K562 (cell line): ENCODE measurements around the gene PNPLA2. TPM values are rescaled to one million over a fixed set of nuclear protein-coding genes. Genes with fewer than 3 reads are reported as not detected.

Source experiments
- BMI1 ChIP-seq: fragments of 150-350 bp; IDR thresholded peaks from 2 replicates; pipeline ENCODE4 v1.6.1; 2014; ENCODE audit warnings: low read length
- CHD4 ChIP-seq: fragments of 200-600 bp; sonication (generic); IDR thresholded peaks from 3 replicates; pipeline ENCODE4 v1.6.1; 2012; ENCODE audit warnings: low read depth, mild to moderate bottlenecking, mixed read lengths, low read length, inconsistent platforms; ENCODE audit not compliant: insufficient read depth, insufficient replicate concordance, poor library complexity, severe bottlenecking
- IRF1 ChIP-seq: sonication (generic); formaldehyde crosslinking; IDR thresholded peaks from 2 replicates; pipeline ENCODE4 v1.8.0; 2022; ENCODE audit warnings: missing genetic modification reagents, mild to moderate bottlenecking, borderline replicate concordance
- MECOM ChIP-seq: fragments of 250-450 bp; sonication (Bioruptor Pico); IDR thresholded peaks from 2 replicates; pipeline ENCODE4 v1.8.0; 2022; ENCODE audit warnings: inconsistent platforms
- PCBP1 ChIP-seq: fragments of 200-400 bp; formaldehyde crosslinking; IDR thresholded peaks from 2 replicates; pipeline ENCODE4 v1.6.1; 2018; ENCODE audit warnings: mild to moderate bottlenecking, low read depth, low read length; ENCODE audit not compliant: poor library complexity, severe bottlenecking
- POLR2G ChIP-seq: fragments of 200-400 bp; formaldehyde crosslinking; IDR thresholded peaks from 2 replicates; pipeline ENCODE4 v1.6.1; 2017; ENCODE audit warnings: low read depth, mild to moderate bottlenecking, antibody characterized with exemption, low read length, moderate library complexity
- RB1 ChIP-seq: fragments of 450-650 bp; IDR thresholded peaks from 2 replicates; pipeline ENCODE4 v1.6.1; 2017; ENCODE audit warnings: low read depth, mild to moderate bottlenecking
- RBFOX2 ChIP-seq: fragments of 200-400 bp; formaldehyde crosslinking; IDR thresholded peaks from 2 replicates; pipeline ENCODE4 v1.6.1; 2017; ENCODE audit warnings: low read depth, mild to moderate bottlenecking, low read length, moderate library complexity
- RREB1 ChIP-seq: fragments of 250-450 bp; sonication (Bioruptor Pico); IDR thresholded peaks from 2 replicates; pipeline ENCODE4 v1.4.0; 2020
- SOX6 ChIP-seq: fragments of 450-650 bp; IDR thresholded peaks from 2 replicates; pipeline ENCODE4 v1.6.1; 2014; ENCODE audit warnings: mild to moderate bottlenecking
- ZBTB5 ChIP-seq: fragments of 450-650 bp; IDR thresholded peaks from 2 replicates; pipeline ENCODE4 v1.6.1; 2017; ENCODE audit warnings: antibody characterized with exemption
- polyA plus RNA-seq, 8 experiments: library from polyadenylated mRNA; depleted of rRNA in 4 of 8; stranded (reverse) in 5 of 8; unstranded in 3 of 8; fragments of >200 nt; fragmentation: Nextera tagmentation in 2 of 8; fragmentation: Illumina TruSeq in 1 of 8; extraction: Ambion mirVana in 2 of 8; extraction: Trizol in 1 of 8; gene quantifications; 2 replicates each; pipeline versions ENCODE4 v1.2.1 to v1.2.3, GENCODE V29; 2011 to 2014; ENCODE audit warnings: inconsistent platforms in 1 of 8, missing spikeins in 1 of 8
- total RNA-seq, 7 experiments: library from RNA; depleted of rRNA in 6 of 7; stranded (reverse); fragments of >200 nt in 6 of 7; fragmentation: Illumina TruSeq in 2 of 7; extraction: Trizol in 2 of 7; gene quantifications; 2 replicates each; pipeline versions ENCODE4 v1.2.1 to v1.2.3, GENCODE V29; 2011 to 2021; ENCODE audit warnings: low replicate concordance in 1 of 7
- TF ChIP-seq, protein P1 (sequence below): fragments of 450-650 bp; formaldehyde crosslinking; IDR thresholded peaks from 2 replicates; pipeline ENCODE4 v1.4.0; 2022; ENCODE audit warnings: missing genetic modification characterization
- TF ChIP-seq, protein P2 (sequence below): fragments of 250-450 bp; sonication (Bioruptor Pico); IDR thresholded peaks from 2 replicates; pipeline ENCODE4 v1.8.0; 2022; ENCODE audit warnings: inconsistent platforms, mild to moderate bottlenecking, moderate library complexity, borderline replicate concordance

Gene PNPLA2
- total and polyA plus RNA-seq, 9 of the 15 experiments (the other 6 are each of a cell fraction or from before 2014, with no cell fraction given) = 0.39 to 87.1 (median 8.4) TPM

GRCh38 chr11:809287-810039 lies 9.3 kb upstream of the PNPLA2 start, which contains the start of gene RPLP2 (continued):
- no peak for TF ChIP-seq IRF1 (CRISPR knock-in tag)
- TF ChIP-seq RBFOX2 = peak; percentile 96
- no peak for TF ChIP-seq MECOM (CRISPR knock-in tag)
- TF ChIP-seq PCBP1 = peak; percentile 83
- TF ChIP-seq RREB1 (CRISPR knock-in tag) = no peak
- no peak for TF ChIP-seq ZBTB5
- TF ChIP-seq CHD4 = no peak
- TF ChIP-seq BMI1 = no peak
- no peak; the same call in 1 of the 2 replicates for TF ChIP-seq SOX6
- TF ChIP-seq, protein P1, sequence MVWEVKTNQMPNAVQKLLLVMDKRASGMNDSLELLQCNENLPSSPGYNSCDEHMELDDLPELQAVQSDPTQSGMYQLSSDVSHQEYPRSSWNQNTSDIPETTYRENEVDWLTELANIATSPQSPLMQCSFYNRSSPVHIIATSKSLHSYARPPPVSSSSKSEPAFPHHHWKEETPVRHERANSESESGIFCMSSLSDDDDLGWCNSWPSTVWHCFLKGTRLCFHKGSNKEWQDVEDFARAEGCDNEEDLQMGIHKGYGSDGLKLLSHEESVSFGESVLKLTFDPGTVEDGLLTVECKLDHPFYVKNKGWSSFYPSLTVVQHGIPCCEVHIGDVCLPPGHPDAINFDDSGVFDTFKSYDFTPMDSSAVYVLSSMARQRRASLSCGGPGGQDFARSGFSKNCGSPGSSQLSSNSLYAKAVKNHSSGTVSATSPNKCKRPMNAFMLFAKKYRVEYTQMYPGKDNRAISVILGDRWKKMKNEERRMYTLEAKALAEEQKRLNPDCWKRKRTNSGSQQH (CRISPR knock-in tag) = peak; percentile 89; the same call in 1 of the 2 replicates
- TF ChIP-seq POLR2G = peak; percentile 94
- peak; percentile 54 for TF ChIP-seq RB1
- TF ChIP-seq, protein P2, sequence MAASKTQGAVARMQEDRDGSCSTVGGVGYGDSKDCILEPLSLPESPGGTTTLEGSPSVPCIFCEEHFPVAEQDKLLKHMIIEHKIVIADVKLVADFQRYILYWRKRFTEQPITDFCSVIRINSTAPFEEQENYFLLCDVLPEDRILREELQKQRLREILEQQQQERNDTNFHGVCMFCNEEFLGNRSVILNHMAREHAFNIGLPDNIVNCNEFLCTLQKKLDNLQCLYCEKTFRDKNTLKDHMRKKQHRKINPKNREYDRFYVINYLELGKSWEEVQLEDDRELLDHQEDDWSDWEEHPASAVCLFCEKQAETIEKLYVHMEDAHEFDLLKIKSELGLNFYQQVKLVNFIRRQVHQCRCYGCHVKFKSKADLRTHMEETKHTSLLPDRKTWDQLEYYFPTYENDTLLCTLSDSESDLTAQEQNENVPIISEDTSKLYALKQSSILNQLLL (CRISPR knock-in tag) = no peak
